SU-DHL-6 (cell line): ENCODE measurements around the gene UTS2B.

Experiments used
- H2AFZ ChIP-seq: fragments of 200-600 bp; sonication (generic); 2 replicates; pipeline ENCODE4 v1.6.1; 2014; ENCODE audit warnings: low read depth, mild to moderate bottlenecking, moderate library complexity, mixed read lengths, antibody characterized with exemption, low read length; ENCODE audit not compliant: severe bottlenecking
- H3F3A ChIP-seq: fragments of 200-600 bp; shearing (Covaris generic); 2 replicates; pipeline ENCODE4 v1.6.0; 2016; ENCODE audit warnings: antibody characterized with exemption, mild to moderate bottlenecking; ENCODE audit not compliant: insufficient read depth
- H3K27ac ChIP-seq: fragments of 200-600 bp; sonication (generic); 2 replicates; pipeline ENCODE4 v1.5.1; 2016; ENCODE audit warnings: low read depth, mild to moderate bottlenecking, low read length, moderate library complexity, mixed read lengths
- H3K27me3 ChIP-seq: fragments of 200-600 bp; sonication (generic), shearing (Covaris generic); 2 replicates; pipeline ENCODE4 v1.6.0; 2014; ENCODE audit warnings: mild to moderate bottlenecking, low read length
- H3K36me3 ChIP-seq: fragments of 200-600 bp; sonication (generic); 2 replicates; pipeline ENCODE4 v1.6.1; 2014; ENCODE audit warnings: mild to moderate bottlenecking, low read length, mixed read lengths
- H3K4me2 ChIP-seq: fragments of 300-600, 200-600 bp; shearing (Covaris generic), sonication (generic); 2 replicates; pipeline ENCODE4 v1.6.0; 2014; ENCODE audit warnings: low read length, low read depth, mild to moderate bottlenecking; ENCODE audit not compliant: poor library complexity, severe bottlenecking
- H3K4me3 ChIP-seq: fragments of 200-600 bp; sonication (generic); 2 replicates; pipeline ENCODE4 v1.5.1; 2014; ENCODE audit warnings: antibody characterized with exemption, low read length, mild to moderate bottlenecking, mixed read lengths; ENCODE audit not compliant: insufficient read depth, poor library complexity, severe bottlenecking
- H3K79me2 ChIP-seq: fragments of 200-600 bp; sonication (generic); 2 replicates; pipeline ENCODE4 v1.6.1; 2014; ENCODE audit warnings: mild to moderate bottlenecking, low read length, moderate library complexity; ENCODE audit not compliant: insufficient read depth
- H3K9ac ChIP-seq: fragments of 200-600 bp; sonication (generic); 2 replicates; pipeline ENCODE4 v1.7.0; 2014; ENCODE audit warnings: mild to moderate bottlenecking, low read length
- H3K9me2 ChIP-seq: fragments of 200-600 bp; sonication (generic); replicated peaks from 2 replicates; pipeline ENCODE4 v1.6.1; 2014; ENCODE audit warnings: low read length; ENCODE audit not compliant: insufficient read depth
- H3K9me3 ChIP-seq: fragments of 200-600 bp; sonication (generic); 2 replicates; pipeline ENCODE4 v1.6.1; 2014; ENCODE audit warnings: low read length, mixed read lengths; ENCODE audit not compliant: insufficient read depth
- H4K20me1 ChIP-seq: fragments of 200-600 bp; sonication (generic); 2 replicates; pipeline ENCODE4 v1.6.1; 2014; ENCODE audit warnings: low read depth, mild to moderate bottlenecking, antibody characterized with exemption, low read length, moderate library complexity, mixed read lengths
- CTCF ChIP-seq: fragments of 200-600 bp; sonication (generic); IDR thresholded peaks from one replicate; pipeline ENCODE4 v1.5.1; 2017; ENCODE audit warnings: antibody characterized with exemption, mild to moderate bottlenecking, low read length, moderate library complexity; ENCODE audit not compliant: insufficient read depth, poor library complexity, severe bottlenecking
- EZH2phosphoT487 ChIP-seq: fragments of 200-600 bp; sonication (generic), shearing (Covaris generic); conservative IDR thresholded peaks from 2 replicates; pipeline ENCODE4 v1.6.1; 2018; ENCODE audit warnings: mild to moderate bottlenecking, antibody characterized with exemption, low read length, moderate library complexity, mixed read lengths

UTS2B gene

GRCh38 chr3:191260431-191261303 is 69.7 kb downstream of the UTS2B start:
- Histone ChIP-seq H3K27me3 (no peaks in the 10 kb centered on the region), H3K4me3 (no peak overlapping the region), H3K36me3 (no peaks in the 10 kb centered on the region), H3K9me3 (no peaks in the 10 kb centered on the region), H3K27ac (no peak overlapping the region), H3K79me2 (no peaks in the 10 kb centered on the region), H2AFZ (no peak overlapping the region), H3K4me2 (no peak overlapping the region), H3K9ac (no peak overlapping the region), H3K9me2 (no peaks in the 10 kb centered on the region), H4K20me1 (no peaks in the 10 kb centered on the region), H3F3A (no peaks in the 10 kb centered on the region)
- no peak for TF ChIP-seq EZH2phosphoT487
- no peak for TF ChIP-seq CTCF

- Histone ChIP-seq H3K4me2 (no peak overlapping the region), H3K27me3 (no peaks in the 10 kb centered on the region), H2AFZ (no peak overlapping the region), H3K27ac (no peak overlapping the region), H3K9me2 (no peaks in the 10 kb centered on the region), H3K79me2 (no peaks in the 10 kb centered on the region), H3K4me3 (no peak overlapping the region), H3K9ac (no peak overlapping the region), H3K36me3 (no peaks in the 10 kb centered on the region), H4K20me1 (no peaks in the 10 kb centered on the region), H3K9me3 (no peaks in the 10 kb centered on the region), H3F3A (no peaks in the 10 kb centered on the region)
- TF ChIP-seq CTCF (no peak), EZH2phosphoT487 (no peak)
Observed at GRCh38 chr3:191259486-191259885, 70.8 kb downstream of the UTS2B start.

- Histone ChIP-seq H3K4me3 (no peak overlapping the region), H3F3A (no peaks in the 10 kb centered on the region), H3K4me2 (no peak overlapping the region), H2AFZ (no peak overlapping the region), H3K27me3 (no peaks in the 10 kb centered on the region), H3K9me3 (no peaks in the 10 kb centered on the region), H3K9ac (no peak overlapping the region), H3K36me3 (no peaks in the 10 kb centered on the region), H3K9me2 (no peaks in the 10 kb centered on the region), H3K79me2 (no peaks in the 10 kb centered on the region), H3K27ac (no peak overlapping the region), H4K20me1 (no peaks in the 10 kb centered on the region)
- TF ChIP-seq CTCF (no peak), EZH2phosphoT487 (no peak)
Observed at GRCh38 chr3:191257286-191257685, 73.0 kb downstream of the UTS2B start.
